GM12878 (cell line): ENCODE measurements around the gene NADSYN1. TPM values are rescaled to one million over a fixed set of nuclear protein-coding genes. Genes with fewer than 3 reads are reported as not detected.

Experiments used
- ATAC-seq: fragments of 200-7000 bp; cut with Tn5 transposase; 3 replicates; pipeline ENCODE4 v1.9.1; 2020; ENCODE audit warnings: mild to moderate bottlenecking, moderate library complexity
- BruUV-seq: library from RNA; stranded (reverse); fragments of 400-500 nt; replicated peaks from 2 replicates; lab custom pipeline; 2021; lab: Mats Ljungman, UMichigan
- CTCF ChIA-PET: fragments of 300-600 bp; sonication (Branson Sonifier 250); formaldehyde crosslinking; extraction: SDS; loops from one replicate; lab custom pipeline; 2021; ENCODE audit warnings: inconsistent platforms; lab: Yijun Ruan, JAX
- POLR2A ChIA-PET: fragments of 350-600 bp; formaldehyde crosslinking; extraction: SDS; loops from one replicate; lab custom pipeline; 2021; ENCODE audit warnings: inconsistent platforms; lab: Charles Lee
- RAD21 ChIA-PET: fragments of 300-600 bp; sonication (Branson Sonifier 250); formaldehyde crosslinking; loops from one replicate; lab custom pipeline; 2023; ENCODE audit warnings: antibody characterized with exemption; ENCODE audit not compliant: unreplicated experiment; lab: Charles Lee
- SMC1A ChIA-PET: fragments of 300-600 bp; sonication (Branson Sonifier 250); formaldehyde crosslinking; loops from one replicate; lab custom pipeline; 2023; ENCODE audit not compliant: unreplicated experiment, uncharacterized antibody; lab: Charles Lee
- DNase-seq: peaks from one replicate; pipeline ENCODE4 v3.0.0-alpha.2; 2011; ENCODE audit warnings: low read depth, low spot score
- FAIRE-seq: peaks from 3 replicates; lab custom pipeline; 2011; peaks lifted over from hg19 to GRCh38; lab: Jason Lieb, UNC
- H2AFZ ChIP-seq: 2 replicates; pipeline ENCODE4 v1.6.0; 2011; ENCODE audit warnings: low read depth, low read length, control low read depth; ENCODE audit not compliant: control insufficient read depth
- H3K27ac ChIP-seq: 2 replicates; pipeline ENCODE4 v1.5.1; 2011; ENCODE audit warnings: control low read depth; ENCODE audit not compliant: control insufficient read depth, insufficient read depth
- H3K27me3 ChIP-seq, 2 experiments: replicated peaks in 1 of 2; 2 replicates each; pipeline versions ENCODE4 v1.6.0 to v1.6.1; 2011; ENCODE audit warnings: low read length in 1 of 2; ENCODE audit not compliant: control insufficient read depth in 2 of 2, insufficient read depth in 2 of 2
- H3K36me3 ChIP-seq, 2 experiments: 2 replicates each; pipeline ENCODE4 v1.5.1; 2011; ENCODE audit warnings: low read length in 1 of 2; ENCODE audit not compliant: control insufficient read depth in 2 of 2, insufficient read depth in 2 of 2
- H3K4me1 ChIP-seq: 2 replicates; pipeline ENCODE4 v1.6.1; 2011; ENCODE audit warnings: mild to moderate bottlenecking, low read length, moderate library complexity, mixed read lengths; ENCODE audit not compliant: control insufficient read depth, insufficient read depth
- H3K4me2 ChIP-seq: 2 replicates; pipeline ENCODE4 v1.6.0; 2011; ENCODE audit warnings: control low read depth; ENCODE audit not compliant: control insufficient read depth, insufficient read depth
- H3K4me3 ChIP-seq: fragments of 200-600 bp; sonication (generic); 2 replicates; pipeline ENCODE4 v1.5.1; 2016
- H3K79me2 ChIP-seq: 2 replicates; pipeline ENCODE4 v1.6.0; 2011; ENCODE audit warnings: low read length; ENCODE audit not compliant: control insufficient read depth, insufficient read depth
- H3K9ac ChIP-seq: 2 replicates; pipeline ENCODE4 v1.8.0; 2011; ENCODE audit warnings: low read length, control low read depth, mixed read lengths; ENCODE audit not compliant: control insufficient read depth, insufficient read depth
- H3K9me3 ChIP-seq: replicated peaks from 3 replicates; pipeline ENCODE4 v1.5.1; 2011; ENCODE audit warnings: mild to moderate bottlenecking, low read length; ENCODE audit not compliant: control insufficient read depth, insufficient read depth
- H4K20me1 ChIP-seq: 2 replicates; pipeline ENCODE4 v1.6.0; 2011; ENCODE audit not compliant: control insufficient read depth, insufficient read depth
- CBX5 ChIP-seq: sonication (generic); IDR thresholded peaks from 2 replicates; pipeline ENCODE4 v1.6.1; 2016; ENCODE audit warnings: low read depth, moderate library complexity, mild to moderate bottlenecking, inconsistent platforms
- EGR1 ChIP-seq, 2 experiments: IDR thresholded peaks; 1 replicate in 1 of 2; 2 replicates in 1 of 2; pipeline ENCODE4 v1.6.1; 2011 to 2012; ENCODE audit warnings: low read depth in 2 of 2, low read length in 2 of 2, borderline replicate concordance in 1 of 2, mild to moderate bottlenecking in 1 of 2, moderate library complexity in 1 of 2
- IKZF2 ChIP-seq, 2 experiments: fragments of 450-650 bp; IDR thresholded peaks; 2 replicates each; pipeline ENCODE4 v1.6.1; 2017; ENCODE audit warnings: mild to moderate bottlenecking in 2 of 2, moderate library complexity in 2 of 2
- IRF3 ChIP-seq: fragments of 450-650 bp; IDR thresholded peaks from 2 replicates; pipeline ENCODE4 v1.6.1; 2014; ENCODE audit warnings: mild to moderate bottlenecking
- JUNB ChIP-seq: IDR thresholded peaks from 2 replicates; pipeline ENCODE4 v1.6.1; 2016; ENCODE audit warnings: antibody characterized with exemption, mild to moderate bottlenecking
- NRF1 ChIP-seq: conservative IDR thresholded peaks from 2 replicates; pipeline ENCODE4 v1.6.1; 2011; ENCODE audit warnings: mild to moderate bottlenecking, low read depth, low read length, improper control_type of control experiment
- RAD21 ChIP-seq: IDR thresholded peaks from 2 replicates; pipeline ENCODE4 v1.6.1; 2011; ENCODE audit warnings: mild to moderate bottlenecking, low read depth, low read length, moderate library complexity; ENCODE audit not compliant: insufficient read depth
- RB1 ChIP-seq: fragments of 450-650 bp; formaldehyde crosslinking; IDR thresholded peaks from 2 replicates; pipeline ENCODE4 v1.6.1; 2017; ENCODE audit warnings: mild to moderate bottlenecking, borderline replicate concordance
- TCF12 ChIP-seq: IDR thresholded peaks from 2 replicates; pipeline ENCODE4 v1.6.1; 2011; ENCODE audit warnings: low read depth, mild to moderate bottlenecking, low read length
- WGBS: methylation state at CpG from one replicate; pipeline ENCODE4 v1.1.6; 2016; ENCODE audit warnings: low lambda C conversion rate; ENCODE audit not compliant: insufficient replicate concordance, insufficient coverage; ENCODE audit errors: missing lambda C conversion rate; 5-methylcytosine and 5-hydroxymethylcytosine counted together
- in situ Hi-C: fragments of 300-500 bp; cut with MboI; formaldehyde crosslinking; loops from 9 replicates; pipeline ENCODE4 v1.14.3; 2018; ENCODE audit warnings: mixed read lengths
- intact Hi-C: fragments of 100-400 bp; cut with micrococcal nuclease; formaldehyde crosslinking; loops from one replicate; pipeline ENCODE4 v1.14.2; 2022; ENCODE audit not compliant: unreplicated experiment
- polyA plus RNA-seq, 11 experiments: library from polyadenylated mRNA; depleted of rRNA in 4 of 11; unstranded in 6 of 11; stranded (reverse) in 5 of 11; fragments of >200 nt; fragmentation: Nextera tagmentation in 4 of 11; fragmentation: Illumina TruSeq in 1 of 11; extraction: Ambion mirVana in 4 of 11; extraction: Trizol in 1 of 11; gene quantifications; 1 replicate in 1 of 11; 2 replicates in 10 of 11; pipeline versions ENCODE4 v1.2.1 to v1.2.3, GENCODE V29; 2011 to 2016; ENCODE audit warnings: inconsistent platforms in 2 of 11, missing spikeins in 2 of 11, low read depth in 1 of 11
- total RNA-seq, 4 experiments: library from RNA; depleted of rRNA in 3 of 4; stranded (reverse); fragments of >200 nt in 3 of 4; fragmentation: Illumina TruSeq in 1 of 4; extraction: Trizol in 1 of 4; gene quantifications; 2 replicates each; pipeline versions ENCODE4 v1.2.1 to v1.2.3, GENCODE V29; 2013 to 2021
- TF ChIP-seq, protein P1 (sequence below): fragments of 450-650 bp; IDR thresholded peaks from 2 replicates; pipeline ENCODE4 v1.6.1; 2017; ENCODE audit warnings: mild to moderate bottlenecking
- TF ChIP-seq, protein P2 (sequence below): fragments of 150-350 bp; IDR thresholded peaks from 2 replicates; pipeline ENCODE4 v1.6.1; 2014; ENCODE audit warnings: mild to moderate bottlenecking, low read depth, low read length
- TF ChIP-seq, protein P3 (sequence below): fragments of 450-650 bp; IDR thresholded peaks from 2 replicates; pipeline ENCODE4 v1.6.1; 2017; ENCODE audit warnings: mild to moderate bottlenecking, moderate library complexity

NADSYN1 gene
- total and polyA plus RNA-seq, 10 of the 15 experiments (the other 5 are each of a cell fraction or from before 2014, with no cell fraction given), result 12.2 to 90.2 (median 69.5) TPM

DNA sequence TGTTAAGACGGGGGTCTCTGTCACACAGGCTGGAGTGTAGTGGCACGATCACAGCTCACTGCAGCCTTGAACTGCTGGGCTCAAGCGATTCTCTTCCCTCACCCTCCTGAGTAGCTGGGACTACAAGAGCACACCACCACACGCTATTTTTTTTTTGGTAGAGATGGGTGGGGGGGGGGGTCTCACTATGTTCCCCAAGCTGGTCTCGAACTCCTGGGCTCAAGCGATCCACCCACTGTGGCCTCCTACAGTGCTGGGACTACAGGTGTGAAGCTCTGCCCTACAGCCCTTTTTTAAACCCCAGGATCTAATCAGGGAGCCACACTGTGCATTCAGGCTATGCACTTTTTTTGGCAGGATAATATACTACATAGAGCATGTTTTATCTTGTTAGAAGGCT, 3.4 kb upstream of the NADSYN1 start (continued):
- TF ChIP-seq, protein P1, sequence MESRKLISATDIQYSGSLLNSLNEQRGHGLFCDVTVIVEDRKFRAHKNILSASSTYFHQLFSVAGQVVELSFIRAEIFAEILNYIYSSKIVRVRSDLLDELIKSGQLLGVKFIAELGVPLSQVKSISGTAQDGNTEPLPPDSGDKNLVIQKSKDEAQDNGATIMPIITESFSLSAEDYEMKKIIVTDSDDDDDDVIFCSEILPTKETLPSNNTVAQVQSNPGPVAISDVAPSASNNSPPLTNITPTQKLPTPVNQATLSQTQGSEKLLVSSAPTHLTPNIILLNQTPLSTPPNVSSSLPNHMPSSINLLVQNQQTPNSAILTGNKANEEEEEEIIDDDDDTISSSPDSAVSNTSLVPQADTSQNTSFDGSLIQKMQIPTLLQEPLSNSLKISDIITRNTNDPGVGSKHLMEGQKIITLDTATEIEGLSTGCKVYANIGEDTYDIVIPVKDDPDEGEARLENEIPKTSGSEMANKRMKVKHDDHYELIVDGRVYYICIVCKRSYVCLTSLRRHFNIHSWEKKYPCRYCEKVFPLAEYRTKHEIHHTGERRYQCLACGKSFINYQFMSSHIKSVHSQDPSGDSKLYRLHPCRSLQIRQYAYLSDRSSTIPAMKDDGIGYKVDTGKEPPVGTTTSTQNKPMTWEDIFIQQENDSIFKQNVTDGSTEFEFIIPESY, result no peak
- TF ChIP-seq EGR1 (IDR thresholded peaks at IDR 0.05; ENCODE audit: borderline replicate concordance in 1 of 2, low read depth in 2 of 2, low read length in 2 of 2) (no peak), RB1 (no peak)
- TF ChIP-seq, protein P2, sequence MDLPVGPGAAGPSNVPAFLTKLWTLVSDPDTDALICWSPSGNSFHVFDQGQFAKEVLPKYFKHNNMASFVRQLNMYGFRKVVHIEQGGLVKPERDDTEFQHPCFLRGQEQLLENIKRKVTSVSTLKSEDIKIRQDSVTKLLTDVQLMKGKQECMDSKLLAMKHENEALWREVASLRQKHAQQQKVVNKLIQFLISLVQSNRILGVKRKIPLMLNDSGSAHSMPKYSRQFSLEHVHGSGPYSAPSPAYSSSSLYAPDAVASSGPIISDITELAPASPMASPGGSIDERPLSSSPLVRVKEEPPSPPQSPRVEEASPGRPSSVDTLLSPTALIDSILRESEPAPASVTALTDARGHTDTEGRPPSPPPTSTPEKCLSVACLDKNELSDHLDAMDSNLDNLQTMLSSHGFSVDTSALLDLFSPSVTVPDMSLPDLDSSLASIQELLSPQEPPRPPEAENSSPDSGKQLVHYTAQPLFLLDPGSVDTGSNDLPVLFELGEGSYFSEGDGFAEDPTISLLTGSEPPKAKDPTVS, result no peak

DNA sequence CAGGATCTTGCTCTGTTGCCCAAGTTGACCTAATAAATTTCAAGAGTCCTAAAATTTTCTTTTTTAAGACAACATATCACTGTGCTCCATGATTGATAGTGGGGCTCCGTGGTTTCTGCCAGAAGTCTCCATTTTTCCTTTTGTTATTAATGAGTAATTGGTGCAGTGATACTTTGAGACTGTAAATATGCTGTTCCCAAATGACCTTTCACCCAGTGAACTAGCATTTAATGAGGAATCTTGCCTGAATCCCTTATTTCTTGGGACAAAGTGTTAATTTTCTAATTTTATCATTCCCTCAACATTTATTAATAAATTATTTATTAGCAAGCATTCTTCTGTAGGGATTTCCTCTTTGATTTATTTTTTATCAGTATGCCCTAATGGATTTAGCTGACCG, 2.5 kb upstream of the NADSYN1 start:
- H3K9ac ChIP-seq, result no peak overlapping the region; the same call in 1 of the 2 replicates
- CTCF ChIA-PET, result interaction anchor here (1.0 kb wide), 1 partner anchor 11 kb away, joined by 3 read pairs; no protein-coding TSS in a partner anchor
- H4K20me1 ChIP-seq, result no peaks in the 10 kb centered on the region
- in situ Hi-C loops, result no loop called here
- TF ChIP-seq IKZF2 (IDR thresholded peaks at IDR 0.05) (no peak), NRF1 (no peak), JUNB (no peak), IRF3 (no peak), TCF12 (no peak), CBX5 (no peak), RAD21 (no peak)
- TF ChIP-seq, protein P3, sequence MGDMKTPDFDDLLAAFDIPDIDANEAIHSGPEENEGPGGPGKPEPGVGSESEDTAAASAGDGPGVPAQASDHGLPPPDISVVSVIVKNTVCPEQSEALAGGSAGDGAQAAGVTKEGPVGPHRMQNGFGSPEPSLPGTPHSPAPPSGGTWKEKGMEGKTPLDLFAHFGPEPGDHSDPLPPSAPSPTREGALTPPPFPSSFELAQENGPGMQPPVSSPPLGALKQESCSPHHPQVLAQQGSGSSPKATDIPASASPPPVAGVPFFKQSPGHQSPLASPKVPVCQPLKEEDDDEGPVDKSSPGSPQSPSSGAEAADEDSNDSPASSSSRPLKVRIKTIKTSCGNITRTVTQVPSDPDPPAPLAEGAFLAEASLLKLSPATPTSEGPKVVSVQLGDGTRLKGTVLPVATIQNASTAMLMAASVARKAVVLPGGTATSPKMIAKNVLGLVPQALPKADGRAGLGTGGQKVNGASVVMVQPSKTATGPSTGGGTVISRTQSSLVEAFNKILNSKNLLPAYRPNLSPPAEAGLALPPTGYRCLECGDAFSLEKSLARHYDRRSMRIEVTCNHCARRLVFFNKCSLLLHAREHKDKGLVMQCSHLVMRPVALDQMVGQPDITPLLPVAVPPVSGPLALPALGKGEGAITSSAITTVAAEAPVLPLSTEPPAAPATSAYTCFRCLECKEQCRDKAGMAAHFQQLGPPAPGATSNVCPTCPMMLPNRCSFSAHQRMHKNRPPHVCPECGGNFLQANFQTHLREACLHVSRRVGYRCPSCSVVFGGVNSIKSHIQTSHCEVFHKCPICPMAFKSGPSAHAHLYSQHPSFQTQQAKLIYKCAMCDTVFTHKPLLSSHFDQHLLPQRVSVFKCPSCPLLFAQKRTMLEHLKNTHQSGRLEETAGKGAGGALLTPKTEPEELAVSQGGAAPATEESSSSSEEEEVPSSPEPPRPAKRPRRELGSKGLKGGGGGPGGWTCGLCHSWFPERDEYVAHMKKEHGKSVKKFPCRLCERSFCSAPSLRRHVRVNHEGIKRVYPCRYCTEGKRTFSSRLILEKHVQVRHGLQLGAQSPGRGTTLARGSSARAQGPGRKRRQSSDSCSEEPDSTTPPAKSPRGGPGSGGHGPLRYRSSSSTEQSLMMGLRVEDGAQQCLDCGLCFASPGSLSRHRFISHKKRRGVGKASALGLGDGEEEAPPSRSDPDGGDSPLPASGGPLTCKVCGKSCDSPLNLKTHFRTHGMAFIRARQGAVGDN, result no peak
- TF ChIP-seq, all 136 proteins: peak for 0
- Histone ChIP-seq H3K79me2 (peaks cover 57% of the 10 kb centered on the region), H3K4me1 (peaks cover 9% of the 10 kb centered on the region; the same call in 1 of the 2 replicates), H3K4me3 (no peak overlapping the region), H3K4me2 (no peak overlapping the region), H3K27ac (no peak overlapping the region), H3K9me3 (peaks cover 2% of the 10 kb centered on the region; the same call in 2 of the 3 replicates), H3K36me3 (peaks cover 0 to 7% of the 10 kb centered on the region in 2 experiments; a peak in 2 of 4 replicates), H2AFZ (no peak overlapping the region), H3K27me3 (no peaks in the 10 kb centered on the region)
- DNase-seq (no peak), ATAC-seq (no peak), FAIRE-seq (no peak)
- ChIA-PET SMC1A (interaction anchor here (1.3 kb wide), 1 partner anchor 39 kb away, joined by 3 read pairs; no protein-coding TSS in a partner anchor), RAD21 (no interaction called here), POLR2A (interaction anchor here (2.2 kb wide), 1 partner anchor 38 kb away, joined by 6 read pairs; no protein-coding TSS in a partner anchor)
- intact Hi-C loops, result loop anchor here (2.0 kb wide), 1 partner anchor 78 kb away; no protein-coding TSS in a partner anchor
- 90% methylated on average over 2 of the region's 2 CpGs for WGBS
- BruUV-seq, result no TSS peak
